Brain microvascular endothelial cell (primary cell): ENCODE measurements around the gene CALML3.

Source experiments
- DNase-seq: peaks from one replicate; pipeline ENCODE4 v3.0.0-alpha.2; 2020
- H3K27ac ChIP-seq: fragments of 250-450 bp; sonication (Bioruptor Pico); 2 replicates; pipeline ENCODE4 v1.5.1; 2020; ENCODE audit warnings: mild to moderate bottlenecking, moderate library complexity
- H3K27me3 ChIP-seq: fragments of 250-450 bp; sonication (Bioruptor Pico); replicated peaks from 2 replicates; pipeline ENCODE4 v1.5.1; 2020; ENCODE audit warnings: mild to moderate bottlenecking
- H3K36me3 ChIP-seq: fragments of 250-450 bp; sonication (Bioruptor Pico); replicated peaks from 2 replicates; pipeline ENCODE4 v1.5.1; 2020; ENCODE audit warnings: mild to moderate bottlenecking
- H3K4me3 ChIP-seq: 2 replicates; pipeline ENCODE4 v1.5.1; 2011; ENCODE audit warnings: low read depth, mild to moderate bottlenecking, control low read depth, low read length, moderate library complexity
- CTCF ChIP-seq: IDR thresholded peaks from 2 replicates; pipeline ENCODE4 v1.5.1; 2011; ENCODE audit warnings: low read depth, mild to moderate bottlenecking, moderate library complexity, low read length, control low read depth, inconsistent platforms; ENCODE audit errors: missing control alignments
- in situ Hi-C: cut with HindIII; loops from 2 replicates; pipeline ENCODE4 v1.10.0; 2017; ENCODE audit warnings: low sequenced_read_pairs, low pct_ligation_motif_present

CALML3 gene

GRCh38 chr10:5490032-5490431, 34.7 kb upstream of the CALML3 start:
- Histone ChIP-seq H3K27ac (no peak overlapping the region), H3K4me3 (no peak overlapping the region), H3K27me3 (no peaks in the 10 kb centered on the region), H3K36me3 (no peaks in the 10 kb centered on the region)
- in situ Hi-C loops, result no loop called here
- DNase-seq, result no peak
- no peak for TF ChIP-seq CTCF

GRCh38 chr10:5490698-5491464, 33.9 kb upstream of the CALML3 start:
- Histone ChIP-seq H3K4me3 (no peak overlapping the region), H3K27me3 (no peaks in the 10 kb centered on the region), H3K27ac (no peak overlapping the region), H3K36me3 (no peaks in the 10 kb centered on the region)
- no peak for DNase-seq
- in situ Hi-C loops, result no loop called here
- no peak for TF ChIP-seq CTCF

- Histone ChIP-seq H3K27me3 (no peaks in the 10 kb centered on the region), H3K4me3 (no peak overlapping the region), H3K36me3 (no peaks in the 10 kb centered on the region), H3K27ac (no peak overlapping the region)
- in situ Hi-C loops, result no loop called here
- no peak for DNase-seq
- TF ChIP-seq CTCF, result no peak
These were observed 33.3 kb upstream of the CALML3 start for GRCh38 chr10:5491477-5491876.

- in situ Hi-C loops, result no loop called here
- no peak for DNase-seq
- no peak overlapping the region for H3K4me3 ChIP-seq
These were observed 32.4 kb upstream of the CALML3 start for GRCh38 chr10:5492322-5492855.

GRCh38 chr10:5492929-5493576, 31.7 kb upstream of the CALML3 start:
- TF ChIP-seq CTCF, result no peak
- H3K36me3 ChIP-seq, result no peaks in the 10 kb centered on the region
- DNase-seq, result no peak
- no peaks in the 10 kb centered on the region for H3K27me3 ChIP-seq
- in situ Hi-C loops, result no loop called here
- no peak overlapping the region for H3K27ac ChIP-seq
- no peak overlapping the region for H3K4me3 ChIP-seq

More at GRCh38 chr10:5492322-5492855, 32.4 kb upstream of the CALML3 start:
- Histone ChIP-seq H3K36me3 (no peaks in the 10 kb centered on the region), H3K27ac (no peak overlapping the region), H3K27me3 (no peaks in the 10 kb centered on the region)
- no peak for TF ChIP-seq CTCF
